HG03520 (cell line): ENCODE results near the gene C13orf46.

Experiments used
- ATAC-seq: cut with Tn5 transposase; IDR thresholded peaks from one replicate; pipeline ENCODE4 v1.9.1; 2021; ENCODE audit warnings: mild to moderate bottlenecking, moderate library complexity; ENCODE audit not compliant: unreplicated experiment

The C13orf46 gene

DNA sequence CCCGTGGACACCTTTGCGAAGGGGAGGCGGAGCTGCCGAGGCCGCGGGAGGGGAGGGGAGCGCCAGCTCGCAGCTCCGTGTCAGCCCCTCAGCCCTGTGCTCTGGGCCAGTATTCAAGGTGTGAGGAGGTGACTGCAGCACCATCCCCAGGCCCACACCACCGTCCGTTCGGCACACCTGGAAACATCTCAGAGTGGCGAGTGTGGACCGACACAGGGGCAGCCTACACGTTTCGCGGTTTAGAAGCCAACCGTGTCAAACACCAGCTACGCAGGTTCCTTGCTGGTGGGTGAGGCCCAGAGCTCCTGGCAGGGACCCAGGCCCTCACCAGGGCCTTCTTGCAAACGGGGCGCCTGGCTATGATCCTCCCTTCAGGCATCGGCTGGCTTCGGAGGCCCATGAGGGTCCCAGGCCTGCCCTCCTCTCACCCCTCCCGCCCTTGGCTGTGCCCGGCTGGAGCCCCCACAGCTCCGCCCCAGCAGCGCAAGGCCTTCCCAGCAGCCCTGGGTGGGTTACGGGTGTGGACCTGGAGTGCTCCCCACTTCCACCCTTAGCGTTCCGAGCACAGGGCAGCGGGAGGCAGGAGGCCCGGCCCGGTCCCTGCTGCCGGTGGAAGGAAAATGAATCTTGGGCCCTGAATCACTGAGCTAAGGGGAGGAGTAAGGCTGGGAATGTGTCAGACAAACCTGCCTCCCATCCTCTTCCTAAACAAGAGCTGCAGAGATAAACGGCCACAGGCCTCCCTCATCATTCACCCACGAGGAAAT lies 1.2 kb downstream of the C13orf46 start:
- ATAC-seq: no peak

DNA sequence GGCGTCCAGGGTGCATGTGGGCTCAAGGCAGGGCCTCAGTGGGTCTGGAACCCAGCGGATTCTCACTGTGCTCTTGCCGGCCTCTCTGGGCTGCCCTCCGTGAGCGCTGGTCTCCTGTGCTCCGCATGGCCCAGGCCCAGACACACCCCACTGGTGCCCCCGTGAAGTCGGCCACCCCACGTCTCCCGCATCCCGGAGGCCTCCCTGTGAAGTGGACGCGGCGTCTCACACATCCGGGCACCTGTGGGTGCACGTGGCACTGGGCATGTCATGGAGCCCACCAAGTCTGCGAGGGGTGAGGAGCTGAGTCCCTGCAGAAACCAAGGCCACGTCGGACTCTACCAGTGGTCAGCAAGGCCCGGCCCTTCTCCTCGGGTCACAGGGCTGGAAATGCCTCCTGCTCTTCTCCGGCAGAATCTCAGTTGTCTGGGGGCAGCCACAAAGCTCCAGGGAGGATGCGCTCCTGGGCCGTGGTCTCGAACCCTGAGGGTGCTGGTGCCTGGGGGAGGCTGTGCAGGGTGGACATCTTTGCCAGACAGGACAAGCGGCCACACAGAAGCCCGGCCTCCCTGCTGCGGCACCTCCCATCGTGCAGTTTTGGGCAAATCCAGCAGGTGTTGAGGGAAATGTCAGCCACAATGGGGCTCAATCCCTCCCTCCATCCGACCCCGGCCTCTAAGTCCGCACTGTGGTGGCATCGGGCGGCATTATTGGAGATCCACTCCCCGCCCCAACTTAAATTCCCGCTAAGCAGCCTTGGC lies 2.2 kb downstream of the C13orf46 start:
- ATAC-seq: no peak

DNA sequence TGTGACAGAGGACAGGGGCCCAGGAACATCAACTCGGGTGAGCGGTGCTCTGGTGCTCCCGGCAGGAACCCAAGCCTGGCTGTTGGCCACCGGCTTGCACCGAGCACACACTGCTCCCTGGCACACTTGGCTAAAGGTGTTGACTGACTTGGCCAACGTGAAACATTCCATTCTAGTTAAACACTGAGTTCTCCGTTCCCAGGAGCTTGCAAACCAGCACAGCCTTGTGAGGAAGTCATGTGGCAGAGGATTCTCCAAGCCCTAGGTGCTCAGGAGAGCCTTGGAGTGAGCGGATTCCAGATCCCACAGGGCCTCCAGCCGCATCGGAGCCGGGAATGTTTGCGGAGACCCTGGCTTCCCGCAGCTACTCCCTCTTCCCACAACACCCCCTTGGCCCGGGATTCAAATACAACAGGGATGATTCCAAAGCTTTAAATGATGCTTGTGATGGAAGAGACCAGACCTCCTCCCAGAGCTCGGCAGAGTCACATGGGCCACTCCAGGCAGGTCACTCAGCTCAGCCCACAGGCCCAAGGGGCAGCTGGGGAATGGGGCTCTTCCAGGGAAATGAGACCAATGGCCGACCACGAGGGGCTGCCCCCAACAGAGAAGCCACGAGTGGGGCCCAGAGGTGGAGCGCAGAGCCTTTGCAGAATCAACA lies 2.9 kb downstream of the C13orf46 start:
- no peak for ATAC-seq

DNA sequence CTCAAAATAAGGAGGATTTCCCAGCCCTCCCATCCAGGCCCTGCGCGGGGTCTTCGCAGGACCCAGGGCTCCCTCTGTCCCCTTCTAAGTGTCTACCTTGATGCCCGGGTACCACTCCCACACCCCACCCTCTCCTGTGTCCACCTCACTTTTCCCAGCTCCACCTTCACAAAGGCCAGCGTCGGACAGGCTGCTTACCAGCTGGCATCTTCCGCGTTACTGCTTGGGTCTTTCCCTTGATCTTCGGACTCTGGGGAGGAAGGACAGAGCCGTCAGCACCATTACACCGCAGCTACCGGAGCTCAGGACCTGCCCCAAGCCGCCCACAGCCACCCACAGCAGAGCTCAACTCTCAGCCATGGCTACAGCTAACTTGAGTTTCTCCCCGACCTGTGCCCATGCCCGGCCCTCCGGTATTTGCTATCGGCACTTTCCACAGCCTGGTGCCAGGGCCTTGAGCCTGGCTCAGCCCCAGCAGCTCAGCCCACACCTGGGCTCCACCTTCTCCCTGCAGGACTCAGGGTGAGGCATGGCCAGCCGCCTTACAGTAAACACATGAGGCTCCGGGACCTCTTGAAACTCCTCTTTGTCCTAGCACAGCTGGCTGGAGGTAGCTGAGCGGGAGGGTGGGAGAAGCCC lies 3.8 kb downstream of the C13orf46 start:
- ATAC-seq: no peak

DNA sequence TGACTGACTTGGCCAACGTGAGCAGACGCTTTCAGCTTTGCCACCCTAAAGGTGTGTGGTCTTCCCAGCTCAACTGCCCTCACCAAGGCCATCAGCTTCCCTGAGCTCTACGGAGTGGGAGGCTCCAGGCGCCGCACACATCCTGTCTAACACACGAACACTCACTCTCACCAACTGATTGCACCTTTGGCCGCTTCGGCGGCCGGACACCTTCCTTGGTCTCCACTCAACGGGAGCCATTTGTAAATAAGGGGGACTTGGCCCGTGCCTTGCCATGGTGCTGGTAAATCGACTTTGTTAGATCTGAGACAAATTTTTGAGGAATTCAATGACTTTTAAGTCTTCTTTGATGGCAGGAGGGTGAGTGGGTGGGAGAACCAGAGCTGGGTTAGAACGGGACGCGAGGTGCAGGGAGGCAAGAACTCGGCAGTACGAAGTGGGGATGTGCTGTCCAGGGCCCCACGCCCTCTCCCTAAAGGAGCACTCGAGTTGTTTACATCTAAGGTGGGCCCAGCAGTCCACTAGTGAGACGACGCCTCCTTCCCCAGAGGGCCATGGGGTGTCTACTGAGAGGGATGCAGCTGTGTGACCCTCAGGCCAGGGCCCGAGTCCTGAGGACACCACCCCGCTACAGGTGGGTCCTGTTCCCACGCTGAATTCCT lies 4.4 kb downstream of the C13orf46 start:
- ATAC-seq: no peak

DNA sequence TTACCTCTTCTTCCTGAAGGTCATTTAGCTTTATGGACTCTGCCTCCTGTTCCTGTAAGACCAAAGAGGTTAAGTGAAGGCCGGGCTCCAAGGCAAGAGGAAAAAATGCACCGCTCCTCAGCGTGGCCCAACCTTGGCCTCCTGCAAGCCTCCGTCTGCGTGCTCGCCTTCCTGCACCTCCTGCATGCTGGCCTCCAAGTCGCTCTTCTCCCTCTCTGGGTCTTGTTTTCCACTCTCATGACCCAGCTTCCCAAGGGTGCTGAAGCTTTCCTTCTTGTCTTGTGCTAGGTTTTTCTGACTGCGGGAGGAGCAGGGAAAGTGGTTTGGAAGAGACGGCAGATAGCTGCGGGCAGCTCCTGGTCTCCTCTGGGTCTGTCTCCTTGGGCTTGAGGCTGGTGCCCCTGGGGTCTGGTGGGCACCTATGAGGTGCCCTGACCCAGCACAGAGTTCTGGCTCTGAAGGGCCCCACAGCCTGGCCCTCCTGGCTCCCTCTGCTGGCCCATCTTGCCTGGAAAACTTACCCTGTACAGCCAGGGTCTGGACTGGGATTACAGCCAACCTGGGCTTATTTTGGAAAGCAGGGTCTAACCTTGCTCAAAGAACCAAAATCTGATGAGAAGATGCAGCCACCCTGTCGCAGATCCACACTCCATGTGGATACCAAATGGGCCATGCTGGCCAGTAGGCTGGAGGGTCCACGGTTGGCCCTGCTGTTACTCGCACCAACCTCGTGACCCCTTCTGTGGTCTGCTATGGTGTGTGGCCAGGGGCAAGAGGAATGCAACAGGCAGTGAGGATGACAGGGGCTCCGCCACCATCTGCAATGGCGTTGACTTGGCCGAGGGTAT lies 5.2 kb downstream of the C13orf46 start:
- no peak for ATAC-seq

DNA sequence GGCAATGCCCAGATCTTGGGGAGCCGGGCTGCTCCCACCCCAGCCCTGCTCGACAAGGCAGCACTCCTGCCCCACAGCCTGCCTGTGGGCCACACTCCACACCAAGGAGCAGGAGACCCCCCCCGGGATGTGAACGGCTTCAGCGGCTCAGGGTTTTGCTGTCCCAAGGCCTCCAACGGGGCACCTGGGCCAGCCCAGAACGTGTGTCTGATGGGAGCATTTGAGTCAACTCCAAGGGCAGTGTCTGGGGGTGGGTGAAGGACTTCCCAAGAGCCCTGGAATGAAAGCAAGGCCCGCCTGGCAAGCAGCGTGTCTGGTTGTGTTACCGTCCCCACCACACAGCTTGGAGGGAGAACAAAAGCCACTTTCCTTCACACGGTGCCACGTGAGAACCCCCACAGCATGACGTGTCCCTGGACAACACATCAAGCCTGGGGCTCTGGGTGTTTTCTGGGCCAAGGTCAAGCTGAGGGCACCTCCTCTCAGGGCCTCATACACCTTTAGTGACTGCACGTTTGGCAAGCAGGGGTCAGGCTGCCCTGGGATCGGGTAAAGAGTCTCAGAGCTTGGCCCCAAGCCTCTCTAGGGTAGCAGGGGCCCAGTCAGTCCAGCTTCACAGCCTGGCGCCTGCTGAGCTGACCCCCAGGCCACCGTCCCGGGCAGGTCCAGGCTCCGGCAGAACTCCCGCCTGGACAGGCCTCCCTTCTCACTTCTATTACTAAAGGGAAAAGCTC lies 6.0 kb downstream of the C13orf46 start:
- no peak for ATAC-seq

DNA sequence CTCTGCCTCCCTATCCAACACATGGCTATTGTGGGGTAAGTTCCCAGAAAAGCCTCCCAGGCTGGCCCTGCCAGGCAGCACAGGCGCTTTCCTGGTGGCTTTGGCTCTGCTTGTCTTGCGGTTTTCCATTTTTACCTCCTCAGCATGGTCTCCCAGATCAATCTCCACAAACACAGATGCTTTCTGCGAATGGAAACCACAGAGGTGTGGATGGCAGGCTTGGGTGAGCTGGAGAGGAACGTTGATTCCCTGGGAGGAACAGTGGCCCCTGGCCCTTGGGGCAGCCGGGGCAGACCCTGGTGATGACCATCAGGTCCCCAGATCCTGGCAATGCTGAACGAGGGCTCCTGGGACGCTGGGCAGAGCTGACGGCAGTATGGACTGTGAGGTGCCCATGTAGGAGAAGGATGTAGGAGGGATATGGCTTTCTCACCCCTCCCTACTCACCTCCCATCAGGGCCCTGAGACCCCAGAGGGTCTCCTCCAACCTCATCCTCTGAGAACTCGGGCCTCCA lies 6.6 kb downstream of the C13orf46 start:
- ATAC-seq: no peak

DNA sequence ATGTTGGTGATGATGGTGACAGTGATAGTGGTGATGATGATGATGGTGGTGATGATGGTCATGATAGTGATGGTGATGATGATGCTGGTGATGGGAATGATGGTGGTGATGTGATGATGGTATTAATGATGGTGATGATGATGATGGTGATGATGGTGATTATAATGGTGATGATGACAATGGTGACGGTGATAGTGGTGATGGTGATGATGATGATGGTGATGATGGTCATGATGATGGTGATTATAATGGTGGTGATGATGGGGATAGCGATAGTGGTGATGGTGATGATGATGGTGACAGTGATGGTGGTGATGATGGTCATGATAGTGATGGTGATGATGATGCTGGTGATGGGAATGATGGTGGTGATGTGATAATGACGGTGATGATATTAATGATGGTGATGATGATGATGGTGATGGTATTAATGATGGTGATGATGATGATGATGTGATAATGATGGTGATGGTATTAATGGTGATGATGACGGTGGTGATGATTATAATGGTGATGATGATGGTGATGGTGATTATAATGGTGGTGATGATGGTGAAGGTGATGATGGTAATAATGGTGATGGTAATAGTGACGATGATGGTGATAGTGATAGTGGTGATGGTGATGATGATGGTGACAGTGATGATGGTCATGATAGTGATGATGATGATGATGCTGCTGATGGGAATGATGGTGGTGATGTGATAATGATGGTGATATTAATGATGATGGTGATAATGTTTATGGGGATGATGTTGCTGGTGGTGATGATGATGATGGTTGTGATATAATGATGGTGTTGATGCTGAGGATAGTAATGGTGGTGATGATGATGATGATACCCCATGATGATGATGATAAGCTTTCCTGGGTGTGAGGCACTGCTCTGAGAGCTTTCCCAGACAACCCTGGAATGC lies 7.7 kb downstream of the C13orf46 start:
- ATAC-seq: no peak

DNA sequence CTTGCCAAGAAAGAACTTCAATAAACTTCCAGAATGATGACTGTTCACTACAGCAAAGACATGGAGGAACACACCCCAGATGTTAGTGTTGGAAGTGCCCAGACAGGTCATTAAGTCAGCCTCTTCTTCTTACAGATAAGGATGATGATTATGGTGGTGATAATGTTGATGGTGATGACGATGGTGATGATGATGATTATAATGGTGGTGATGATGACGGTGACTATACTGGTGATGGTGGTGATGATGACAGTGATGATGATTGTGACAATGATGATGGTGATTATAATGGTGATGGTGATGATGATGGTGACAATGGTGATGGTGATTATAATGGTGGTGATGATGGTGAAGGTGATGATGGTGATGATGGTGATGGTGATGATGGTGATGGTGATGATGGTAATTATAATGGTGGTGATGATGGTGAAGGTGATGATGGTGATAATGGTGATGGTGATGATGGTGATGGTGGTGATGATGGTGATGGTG lies 8.4 kb downstream of the C13orf46 start:
- no peak for ATAC-seq

DNA sequence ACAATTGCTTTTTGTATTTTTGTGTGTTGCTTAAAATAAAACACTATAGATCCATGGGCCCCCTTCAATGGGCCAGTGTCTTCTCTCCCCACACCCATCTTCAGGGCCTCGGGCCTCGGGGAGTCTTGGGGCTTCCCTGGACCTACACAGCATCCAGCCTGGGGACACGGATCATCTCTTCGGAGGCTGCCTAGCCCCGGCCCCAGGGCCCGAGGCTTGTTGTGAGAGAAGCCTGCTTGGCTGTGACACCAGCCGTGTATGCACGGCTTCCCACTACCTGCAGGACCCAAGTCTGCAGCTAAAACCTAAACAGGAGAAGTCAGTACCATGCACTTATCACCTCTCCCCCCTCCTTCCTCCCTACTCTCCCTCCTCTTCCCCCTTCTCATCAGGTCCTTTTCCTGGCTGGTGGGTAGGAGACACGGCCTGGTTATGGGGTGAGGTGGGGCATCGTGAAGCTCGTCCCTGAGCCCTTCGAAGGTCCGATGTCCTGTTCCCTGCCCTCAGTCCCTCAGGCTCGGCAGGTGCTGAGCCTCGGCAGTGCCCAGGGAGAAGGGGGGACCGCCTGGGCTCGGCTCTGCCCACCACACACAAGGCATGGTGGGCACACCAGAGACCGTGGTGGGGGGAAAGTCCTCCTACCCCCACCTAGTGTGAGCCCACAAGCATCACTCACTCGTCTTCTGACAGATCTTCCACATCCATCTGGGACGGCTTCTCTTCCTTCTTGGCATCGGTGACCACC lies 9.5 kb downstream of the C13orf46 start:
- ATAC-seq: no peak

DNA sequence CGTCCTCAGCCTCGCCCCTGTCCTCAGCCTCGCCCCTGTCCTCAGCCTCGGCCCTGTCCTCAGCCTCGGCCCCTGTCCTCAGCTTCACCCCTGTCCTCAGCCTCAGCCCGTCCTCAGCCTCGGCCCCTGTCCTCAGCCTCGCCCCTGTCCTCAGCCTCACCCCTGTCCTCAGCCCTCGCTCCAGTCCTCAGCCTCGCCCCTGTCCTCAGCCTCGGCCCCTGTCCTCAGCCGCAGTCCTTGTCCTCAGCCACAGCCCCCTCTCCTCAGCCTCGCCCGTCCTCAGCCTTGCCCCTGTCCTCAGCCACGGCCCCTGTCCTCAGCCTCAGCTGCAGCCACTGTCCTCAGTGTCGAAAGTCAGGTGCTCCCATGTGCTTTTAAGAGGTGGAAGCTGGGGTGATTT lies 10.5 kb downstream of the C13orf46 start:
- no peak for ATAC-seq

DNA sequence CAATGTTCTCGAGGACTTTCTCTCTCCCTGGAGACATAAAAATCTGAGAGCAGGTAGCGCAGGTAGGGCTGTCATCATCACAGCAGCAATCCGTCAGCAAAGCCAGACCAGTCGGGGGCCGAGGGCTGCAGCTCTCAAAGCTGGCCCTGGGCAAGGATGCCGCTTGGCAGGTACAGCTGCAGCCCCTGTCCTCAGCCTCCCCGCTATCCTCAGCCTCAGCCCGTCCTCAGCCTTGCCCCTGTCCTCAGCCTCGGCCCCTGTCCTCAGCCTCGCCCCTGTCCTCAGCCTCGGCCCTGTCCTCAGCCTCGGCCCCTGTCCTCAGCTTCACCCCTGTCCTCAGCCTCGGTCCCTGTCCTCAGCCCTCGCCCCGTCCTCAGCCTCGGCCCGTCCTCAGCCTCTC lies 10.9 kb downstream of the C13orf46 start:
- ATAC-seq: no peak

DNA sequence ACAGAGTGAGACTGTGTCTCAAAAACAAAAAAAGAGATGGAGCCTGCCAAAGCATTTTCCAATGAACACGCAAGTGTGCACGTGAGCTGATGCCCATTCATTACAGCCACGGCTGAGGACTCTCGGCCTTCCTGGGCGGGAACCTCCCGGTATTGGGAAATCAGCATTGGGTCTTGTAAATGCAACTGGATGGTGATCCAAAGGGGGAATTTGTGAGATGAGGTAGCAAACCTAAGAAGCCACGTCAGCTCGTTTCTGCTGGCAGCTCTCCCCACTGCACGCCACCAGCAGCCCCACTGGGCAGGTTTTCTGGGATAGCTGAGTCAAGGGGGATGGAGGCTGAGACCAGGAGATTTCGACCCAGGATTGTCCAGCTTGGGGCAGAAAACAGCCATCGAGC lies 11.5 kb downstream of the C13orf46 start:
- ATAC-seq: no peak

DNA sequence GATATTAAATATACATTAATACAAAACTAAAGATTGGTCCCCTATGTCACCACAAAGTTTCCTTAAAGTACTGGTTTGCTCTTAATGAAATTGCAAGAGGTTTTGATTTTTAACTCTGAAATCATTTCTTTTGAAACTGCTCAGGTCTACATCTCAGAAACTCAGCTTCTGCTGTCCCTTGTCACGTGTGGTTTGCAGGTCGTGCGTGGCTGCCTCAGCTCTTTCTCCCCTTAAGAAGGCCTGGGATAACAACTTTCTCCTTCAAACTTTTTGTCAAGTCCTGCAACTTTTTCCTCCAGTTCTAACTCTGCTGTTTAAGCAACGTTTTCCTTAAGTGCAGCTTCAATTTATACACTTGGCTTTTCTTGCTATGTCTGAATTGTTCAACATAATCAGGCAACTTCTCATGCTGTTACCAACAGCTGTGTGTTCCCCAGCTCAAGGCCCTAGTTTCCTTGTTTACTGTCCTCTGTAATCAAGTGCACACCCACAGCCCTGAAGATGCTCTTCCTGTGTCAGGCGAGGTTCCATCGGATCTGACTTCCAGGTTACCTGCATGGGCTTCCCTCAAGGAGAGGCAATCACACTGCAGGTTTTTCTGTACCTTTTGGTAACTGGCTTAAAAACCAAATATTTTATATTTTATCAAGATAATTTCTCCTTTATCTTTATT lies 13.5 kb downstream of the C13orf46 start:
- no peak for ATAC-seq

DNA sequence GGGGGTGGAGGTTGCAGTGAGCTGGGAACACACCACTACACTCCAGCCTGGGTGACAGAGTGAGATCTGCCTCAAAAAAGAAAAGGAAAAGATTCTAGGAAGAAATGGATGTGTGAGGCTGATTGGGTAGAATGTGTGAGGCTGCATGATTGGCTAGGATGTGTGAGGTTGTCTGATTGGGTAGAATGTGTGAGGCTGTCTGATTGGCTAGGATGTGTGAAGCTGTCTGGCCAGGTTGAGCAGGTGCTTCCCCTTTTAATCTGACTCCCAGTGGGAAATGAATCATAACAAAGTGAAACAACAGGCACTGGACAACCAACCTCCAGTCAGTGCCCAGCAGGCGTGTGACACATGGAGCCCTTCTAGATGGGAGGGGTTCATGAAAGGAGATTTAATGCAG lies 14.7 kb downstream of the C13orf46 start:
- ATAC-seq: no peak

DNA sequence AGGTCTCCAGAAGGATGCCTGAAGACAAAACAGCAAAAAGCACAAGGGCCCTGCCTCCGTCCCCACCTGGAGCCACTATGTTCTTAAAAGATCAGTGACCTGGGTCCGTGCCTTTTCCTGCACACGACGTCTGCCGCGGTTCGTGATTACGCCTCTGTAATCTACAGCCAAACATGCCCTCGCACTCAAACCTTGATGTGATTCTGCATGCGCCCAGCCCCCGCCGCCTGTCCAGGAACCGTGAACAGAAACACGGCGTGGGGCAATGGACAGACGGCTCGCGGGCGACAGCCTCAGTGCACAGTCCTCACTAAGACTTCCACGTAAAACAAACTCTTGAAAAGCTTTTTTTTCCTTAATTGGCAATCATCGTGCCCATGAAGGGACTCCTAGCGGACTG lies 15.5 kb downstream of the C13orf46 start:
- ATAC-seq: no peak
